ENCODE results near the gene SUCLG1.
A peak's percentile ranks its signal among the peaks of the same experiment; 100 is the strongest.
"Not testable (repeated sequence)": the region's sequence is repeated elsewhere in the genome, so short reads cannot be mapped to it uniquely, and the experiment has no call there.

SUCLG1 gene

DNA sequence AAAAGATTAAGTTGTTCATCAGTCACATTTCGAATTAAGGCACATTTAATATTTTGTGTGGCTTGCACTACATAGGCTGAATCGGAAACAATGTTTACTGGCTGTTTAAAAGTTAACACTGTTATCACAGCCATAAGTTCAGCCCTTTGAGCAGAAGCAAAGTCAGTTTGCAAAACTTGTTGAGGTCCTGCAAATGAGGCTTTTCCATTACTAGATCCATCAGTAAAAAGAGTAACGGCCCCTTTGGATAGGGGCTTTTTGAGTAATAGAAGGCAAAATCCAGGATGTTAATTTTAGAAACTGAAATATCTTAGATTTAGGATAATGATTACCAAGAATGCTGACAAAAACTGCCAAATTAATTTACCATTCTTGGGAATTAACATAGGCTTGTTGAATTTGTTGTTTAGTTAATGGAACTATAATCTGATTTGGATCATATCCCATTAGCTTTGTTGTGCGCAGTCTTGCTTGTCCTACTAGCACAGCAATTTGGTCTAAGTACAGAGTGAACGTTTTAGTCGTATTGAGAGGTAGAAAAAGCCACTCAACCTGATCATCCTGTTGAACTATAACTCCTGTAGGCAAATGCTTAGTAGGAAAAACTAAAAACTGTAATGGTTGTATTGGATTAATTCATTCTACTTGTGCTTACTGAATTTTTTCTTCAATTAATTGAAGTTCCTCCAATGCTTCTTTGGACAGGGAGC lies 13.9 kb upstream of the SUCLG1 start:
- no peak for DNase-seq (ENCODE audit: low read depth)
- TF ChIP-seq, protein P1, sequence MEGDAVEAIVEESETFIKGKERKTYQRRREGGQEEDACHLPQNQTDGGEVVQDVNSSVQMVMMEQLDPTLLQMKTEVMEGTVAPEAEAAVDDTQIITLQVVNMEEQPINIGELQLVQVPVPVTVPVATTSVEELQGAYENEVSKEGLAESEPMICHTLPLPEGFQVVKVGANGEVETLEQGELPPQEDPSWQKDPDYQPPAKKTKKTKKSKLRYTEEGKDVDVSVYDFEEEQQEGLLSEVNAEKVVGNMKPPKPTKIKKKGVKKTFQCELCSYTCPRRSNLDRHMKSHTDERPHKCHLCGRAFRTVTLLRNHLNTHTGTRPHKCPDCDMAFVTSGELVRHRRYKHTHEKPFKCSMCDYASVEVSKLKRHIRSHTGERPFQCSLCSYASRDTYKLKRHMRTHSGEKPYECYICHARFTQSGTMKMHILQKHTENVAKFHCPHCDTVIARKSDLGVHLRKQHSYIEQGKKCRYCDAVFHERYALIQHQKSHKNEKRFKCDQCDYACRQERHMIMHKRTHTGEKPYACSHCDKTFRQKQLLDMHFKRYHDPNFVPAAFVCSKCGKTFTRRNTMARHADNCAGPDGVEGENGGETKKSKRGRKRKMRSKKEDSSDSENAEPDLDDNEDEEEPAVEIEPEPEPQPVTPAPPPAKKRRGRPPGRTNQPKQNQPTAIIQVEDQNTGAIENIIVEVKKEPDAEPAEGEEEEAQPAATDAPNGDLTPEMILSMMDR (IDR thresholded peaks at IDR 0.05; ENCODE audit: control insufficient read depth, insufficient read depth, low read depth, low read length, missing control alignments), result no peak
- no peak overlapping the region for H3K4me3 ChIP-seq (ENCODE audit: control insufficient read depth, low read depth, low read length)

DNA sequence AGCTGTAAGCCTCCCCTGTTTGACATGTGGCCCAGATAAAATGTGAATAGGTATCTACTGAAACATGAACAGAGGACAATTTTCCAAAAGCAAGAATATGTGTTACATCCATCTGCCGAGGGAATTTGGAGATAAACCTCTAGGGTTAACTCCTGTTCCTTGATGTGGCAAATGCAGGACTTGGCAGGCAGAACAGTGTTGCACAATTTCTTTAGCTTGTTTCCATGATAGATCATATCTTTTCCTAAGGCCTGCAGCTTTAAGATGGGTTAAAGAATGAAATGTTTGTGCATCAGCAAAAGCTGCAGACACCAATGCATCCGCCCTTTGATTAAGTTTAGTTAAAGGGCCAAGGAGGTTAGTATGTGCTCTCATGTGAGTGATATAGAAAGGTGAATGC lies 13.3 kb upstream of the SUCLG1 start:
- not testable (repeated sequence) for DNase-seq (ENCODE audit: low read depth); H3K4me3 ChIP-seq (ENCODE audit: control insufficient read depth, low read depth, low read length)

DNA sequence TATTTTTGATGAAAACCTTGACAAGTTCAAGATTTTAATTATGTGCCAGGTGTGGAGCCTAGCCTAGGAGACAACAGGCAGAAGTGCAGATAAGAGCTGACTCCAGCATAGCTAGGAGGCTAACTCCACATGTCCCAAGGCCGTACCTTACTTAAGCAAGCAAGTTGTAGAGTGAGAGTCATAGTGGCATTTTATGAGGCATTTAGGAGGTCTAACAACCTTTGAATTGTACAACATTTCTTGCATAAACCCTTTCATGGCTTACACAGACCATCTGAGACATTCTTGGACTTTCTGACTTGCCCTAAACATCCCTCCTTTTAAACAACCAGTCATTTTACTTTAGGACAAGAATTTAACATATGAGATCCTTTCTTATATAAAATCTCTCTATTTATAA lies 8.3 kb upstream of the SUCLG1 start:
- no peak overlapping the region for H3K4me3 ChIP-seq (ENCODE audit: control insufficient read depth, low read depth, low read length)
- TF ChIP-seq, protein P1 (IDR thresholded peaks at IDR 0.05; ENCODE audit: control insufficient read depth, insufficient read depth, low read depth, low read length, missing control alignments), result no peak
- no peak for DNase-seq (ENCODE audit: low read depth)

DNA sequence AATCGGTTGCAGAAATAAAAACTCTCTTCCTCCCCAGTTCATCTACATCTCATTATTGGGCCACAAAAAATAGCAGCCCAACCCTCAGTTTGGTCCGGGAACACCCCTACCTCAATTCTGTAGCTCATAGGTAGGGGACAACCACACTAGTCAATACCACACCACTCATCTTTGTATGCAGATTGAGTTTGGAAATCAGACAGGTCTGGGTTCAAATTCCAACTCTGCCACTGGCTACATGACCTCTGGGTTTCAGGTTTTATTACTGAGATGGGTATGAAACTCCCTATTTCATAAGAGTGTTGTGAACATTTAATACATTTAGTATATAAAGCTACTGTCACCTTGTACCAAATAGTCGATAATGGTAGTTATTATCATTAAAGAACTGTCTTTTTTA lies 2.2 kb upstream of the SUCLG1 start:
- no peak overlapping the region for H3K4me3 ChIP-seq (ENCODE audit: control insufficient read depth, low read depth, low read length)
- TF ChIP-seq, protein P1 (IDR thresholded peaks at IDR 0.05; ENCODE audit: control insufficient read depth, insufficient read depth, low read depth, low read length, missing control alignments), result no peak
- DNase-seq (ENCODE audit: low read depth), result no peak

DNA sequence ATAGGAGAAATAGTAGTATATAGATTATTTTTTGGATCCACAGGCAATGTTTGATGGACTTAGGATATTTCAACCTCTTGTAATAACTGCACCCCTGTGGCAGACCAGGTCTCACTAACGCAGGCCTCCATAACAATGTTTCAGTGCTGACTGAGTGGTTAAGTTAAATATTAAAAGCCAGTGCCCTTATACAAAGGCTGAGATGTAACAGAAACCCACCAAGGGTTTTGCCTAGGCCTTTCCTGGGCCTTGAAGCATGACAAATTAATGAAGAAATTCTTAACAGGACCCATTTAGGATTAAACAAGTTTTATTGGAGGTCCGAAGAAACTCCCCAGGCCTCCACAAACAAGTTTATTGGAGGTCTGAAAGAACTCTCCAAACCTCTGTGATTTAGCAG lies 1.6 kb upstream of the SUCLG1 start:
- DNase-seq (ENCODE audit: low read depth), result no peak
- TF ChIP-seq, protein P1 (IDR thresholded peaks at IDR 0.05; ENCODE audit: control insufficient read depth, insufficient read depth, low read depth, low read length, missing control alignments), result no peak
- H3K4me3 ChIP-seq (ENCODE audit: control insufficient read depth, low read depth, low read length), result no peak overlapping the region

DNA sequence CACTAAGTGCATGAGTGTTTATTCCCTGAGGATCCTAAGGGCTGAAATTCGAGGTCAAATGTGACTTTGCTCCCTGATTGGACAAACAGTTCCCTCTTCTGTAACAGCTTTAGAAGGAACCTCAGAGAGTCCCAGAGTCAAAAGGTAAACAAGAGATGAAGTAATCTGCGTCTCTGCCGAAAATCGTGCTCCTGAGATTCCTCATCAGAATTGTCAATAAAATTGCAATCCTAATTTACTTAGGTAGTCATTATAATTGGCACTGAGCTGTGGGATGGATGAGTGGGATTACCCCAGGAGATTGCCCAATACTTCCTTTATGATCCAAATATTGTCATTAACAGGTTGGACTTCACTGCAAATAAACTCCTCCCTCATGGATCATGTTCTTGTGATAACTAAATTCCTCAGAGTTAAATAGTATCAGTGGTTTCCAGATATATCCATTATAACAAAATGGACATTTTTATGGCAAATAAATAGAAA lies 907 bp upstream of the SUCLG1 start:
- TF ChIP-seq, protein P1 (IDR thresholded peaks at IDR 0.05; ENCODE audit: control insufficient read depth, insufficient read depth, low read depth, low read length, missing control alignments), result no peak
- H3K4me3 ChIP-seq (ENCODE audit: control insufficient read depth, low read depth, low read length), result peak overlapping the region; percentile 95
- DNase-seq (ENCODE audit: low read depth), result no peak

DNA sequence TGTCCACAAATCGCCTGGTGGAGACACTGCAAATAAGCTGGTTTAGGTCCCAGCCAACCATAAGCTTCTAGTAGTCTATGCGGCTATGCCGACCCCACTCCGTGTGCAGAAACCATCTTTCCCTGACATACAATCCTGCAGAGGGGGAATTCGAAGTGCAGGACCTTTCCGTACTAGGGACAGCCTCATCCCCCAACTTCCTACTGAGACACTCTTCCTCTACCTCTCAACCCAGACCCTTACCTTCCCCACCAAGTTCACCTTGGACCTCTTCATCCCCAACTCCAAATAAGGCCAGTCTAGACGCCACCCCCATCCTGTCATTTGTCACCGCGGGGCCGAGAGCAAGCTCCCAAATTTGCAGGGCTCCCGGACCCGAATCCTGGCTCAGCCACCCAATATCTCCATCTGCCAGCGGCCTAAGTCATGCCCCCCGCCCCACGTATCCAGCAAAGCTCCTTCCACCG lies 496 bp downstream of the SUCLG1 start:
- no peak for DNase-seq (ENCODE audit: low read depth)
- TF ChIP-seq, protein P1 (IDR thresholded peaks at IDR 0.05; ENCODE audit: control insufficient read depth, insufficient read depth, low read depth, low read length, missing control alignments), result no peak
- peak overlapping the region; percentile 95 for H3K4me3 ChIP-seq (ENCODE audit: control insufficient read depth, low read depth, low read length)

All from AG09309 (cell line).